ENCODE results near the gene ZNF57. TPM values are rescaled to one million over a fixed set of nuclear protein-coding genes. Genes with fewer than 3 reads are reported as not detected.

Gene ZNF57
- total RNA-seq, 4 donors from 2014 or later = 1.2 to 22.1 (median 14.1) TPM

GRCh38 chr19:2877398-2878331 lies 23.1 kb upstream of the ZNF57 start:
- H3K27me3 ChIP-seq = no peaks in the 10 kb centered on the region
- intact Hi-C loops (cut with DNase I; ENCODE audit: low total_unique reads) (loop anchor here (10.0 kb wide), 1 partner anchor 233 kb away; no protein-coding TSS in a partner anchor), in situ Hi-C loops (cut with MboI; ENCODE audit: low pct_ligation_motif_present in 1 of 4, low pct_unique_long_range_greater_than_20kb in 1 of 4, low sequenced_read_pairs in 3 of 4) (loop anchor here in 2 of 4 donors (10.0 to 25.0 kb wide), 2 partner anchors 215 to 233 kb away; no protein-coding TSS in a partner anchor)
- no peaks in the 10 kb centered on the region for H3K4me1 ChIP-seq
- TF ChIP-seq POLR2A (IDR thresholded peaks at IDR 0.05) = no peak
- TF ChIP-seq CTCF (IDR thresholded peaks at IDR 0.05) = no peak
- TF ChIP-seq POLR2AphosphoS5 (IDR thresholded peaks at IDR 0.05) = no peak
- no peak for TF ChIP-seq EP300 (IDR thresholded peaks at IDR 0.05; ENCODE audit: low read depth)
- no peaks in the 10 kb centered on the region for H3K36me3 ChIP-seq
- WGBS, 2 donors (ENCODE audit: low coverage in 1 of 2) = 88 to 90% methylated on average over 31 to 32 of the region's 32 CpGs
- no peak overlapping the region for H3K4me3 ChIP-seq
- H3K27ac ChIP-seq = no peak overlapping the region
- no peak for DNase-seq
- peaks cover 26 to 33% of the 10 kb centered on the region in 2 donors for H3K9me3 ChIP-seq

DNA sequence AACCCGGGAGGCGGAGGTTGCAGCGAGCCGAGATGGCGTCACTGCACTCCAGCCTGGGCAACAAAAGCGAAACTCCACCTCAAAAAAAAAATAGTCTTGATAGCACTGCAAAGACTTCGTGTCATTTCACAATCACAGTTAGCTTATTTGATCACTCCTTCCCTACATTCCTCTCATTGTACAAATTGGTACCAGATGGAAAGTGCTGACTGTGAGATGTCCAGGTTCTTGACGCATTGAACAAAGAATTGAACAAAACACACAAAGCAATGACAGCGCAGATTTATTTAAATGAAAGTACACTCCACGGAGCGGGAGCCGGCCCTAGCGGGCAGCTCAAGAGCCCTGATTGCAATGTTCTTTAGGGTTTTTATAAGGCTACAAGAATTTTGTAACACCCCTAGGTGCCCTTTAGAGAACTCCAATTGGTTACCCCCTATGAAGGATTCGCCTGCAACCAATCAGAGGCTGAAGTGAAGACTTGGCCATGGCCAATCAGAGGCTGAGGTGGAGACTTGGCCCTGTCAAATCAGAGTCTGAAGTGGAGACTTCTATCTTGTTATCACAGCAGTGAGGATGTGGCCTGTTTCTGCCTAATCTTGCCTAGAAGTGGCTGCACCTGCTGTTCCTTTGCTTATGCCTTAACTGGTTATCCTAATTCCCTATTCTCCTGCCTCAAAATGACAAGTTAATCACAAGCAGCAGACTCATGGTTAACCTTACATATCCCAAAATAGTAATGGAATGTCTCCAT lies 16.9 kb upstream of the ZNF57 start:
- H3K36me3 ChIP-seq = no peaks in the 10 kb centered on the region
- H3K4me1 ChIP-seq = peaks cover 0 to 8% (median 0%) of the 10 kb centered on the region in 4 donors
- intact Hi-C loops (cut with DNase I; ENCODE audit: low total_unique reads) = no loop called here
- no peak overlapping the region for H3K4me3 ChIP-seq
- WGBS, 2 donors (ENCODE audit: low coverage in 1 of 2) = 83 to 88% methylated on average over 3 to 14 of the region's 14 CpGs
- DNase-seq = no peak
- in situ Hi-C loops (cut with MboI; ENCODE audit: low pct_ligation_motif_present in 1 of 4, low pct_unique_long_range_greater_than_20kb in 1 of 4, low sequenced_read_pairs in 3 of 4) = loop anchor here in 1 of 4 donors (25.0 kb wide), 1 partner anchor 222 kb away; no protein-coding TSS in a partner anchor
- TF ChIP-seq POLR2AphosphoS5 (IDR thresholded peaks at IDR 0.05) (no peak), POLR2A (IDR thresholded peaks at IDR 0.05) (no peak), CTCF (IDR thresholded peaks at IDR 0.05) (no peak), EP300 (IDR thresholded peaks at IDR 0.05; ENCODE audit: low read depth) (no peak)
- peaks cover 0 to 3% of the 10 kb centered on the region in 2 donors for H3K9me3 ChIP-seq
- H3K27ac ChIP-seq = no peak overlapping the region
- H3K27me3 ChIP-seq = no peaks in the 10 kb centered on the region

DNA sequence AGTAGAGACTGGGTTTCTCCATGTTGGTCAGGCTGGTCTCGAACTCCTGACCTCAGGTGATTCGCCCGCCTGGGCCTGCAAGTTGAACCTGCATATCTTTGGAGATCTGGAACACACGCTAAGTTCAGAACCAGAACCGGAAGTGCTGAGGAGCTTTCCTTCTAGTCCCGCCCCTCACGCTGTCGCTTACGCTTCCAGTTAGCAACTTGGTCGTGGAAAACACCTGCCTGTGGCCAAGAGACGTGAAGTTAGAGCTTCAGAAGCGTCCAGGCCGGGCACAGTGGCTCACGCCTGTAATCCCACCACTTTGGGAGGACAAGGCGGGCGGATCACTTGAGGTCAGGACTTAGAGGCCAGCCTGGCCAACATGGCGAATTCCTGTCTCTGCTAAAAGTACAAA lies 15.0 kb upstream of the ZNF57 start:
- no peaks in the 10 kb centered on the region for H3K27me3 ChIP-seq
- intact Hi-C loops (cut with DNase I; ENCODE audit: low total_unique reads) (no loop called here), in situ Hi-C loops (cut with MboI; ENCODE audit: low pct_ligation_motif_present in 1 of 4, low pct_unique_long_range_greater_than_20kb in 1 of 4, low sequenced_read_pairs in 3 of 4) (loop anchor here in 1 of 4 donors (25.0 kb wide), 1 partner anchor 223 kb away; no protein-coding TSS in a partner anchor)
- 84% methylated on average over 17 of the region's 17 CpGs; no CpG with 5 or more reads in 1 of the 2 donors for WGBS, 2 donors (ENCODE audit: low coverage in 1 of 2)
- H3K4me1 ChIP-seq = peaks cover 0 to 8% (median 0%) of the 10 kb centered on the region in 4 donors
- H3K27ac ChIP-seq = no peak overlapping the region
- TF ChIP-seq EP300 (IDR thresholded peaks at IDR 0.05; ENCODE audit: low read depth) = no peak
- TF ChIP-seq POLR2A (IDR thresholded peaks at IDR 0.05) = no peak
- TF ChIP-seq CTCF (IDR thresholded peaks at IDR 0.05) = no peak
- no peak for TF ChIP-seq POLR2AphosphoS5 (IDR thresholded peaks at IDR 0.05)
- no peaks in the 10 kb centered on the region for H3K9me3 ChIP-seq
- H3K36me3 ChIP-seq = no peaks in the 10 kb centered on the region
- DNase-seq = no peak
- H3K4me3 ChIP-seq = no peak overlapping the region
